Measurements from ENCODE around the gene RGS6. TPM values are rescaled to one million over a fixed set of nuclear protein-coding genes. Genes with fewer than 3 reads are reported as not detected.

Gene RGS6
- total RNA-seq, 1 donor from 2014 or later = 2.0 TPM

GRCh38 chr14:72057701-72058285 is 125.6 kb downstream of the RGS6 start:
- no peak for DNase-seq (ENCODE audit: low spot score in 2 of 2, unreplicated experiment in 2 of 2)
- Mint-ChIP-seq H3K27ac (no peak overlapping the region), H3K9me3 (no peaks in the 10 kb centered on the region), H3K36me3 (no peaks in the 10 kb centered on the region), H3K27me3 (ENCODE audit: low read depth) (peaks cover 16% of the 10 kb centered on the region), H3K4me3 (no peak overlapping the region), H3K4me1 (no peaks in the 10 kb centered on the region)
- TF ChIP-seq, protein P1, sequence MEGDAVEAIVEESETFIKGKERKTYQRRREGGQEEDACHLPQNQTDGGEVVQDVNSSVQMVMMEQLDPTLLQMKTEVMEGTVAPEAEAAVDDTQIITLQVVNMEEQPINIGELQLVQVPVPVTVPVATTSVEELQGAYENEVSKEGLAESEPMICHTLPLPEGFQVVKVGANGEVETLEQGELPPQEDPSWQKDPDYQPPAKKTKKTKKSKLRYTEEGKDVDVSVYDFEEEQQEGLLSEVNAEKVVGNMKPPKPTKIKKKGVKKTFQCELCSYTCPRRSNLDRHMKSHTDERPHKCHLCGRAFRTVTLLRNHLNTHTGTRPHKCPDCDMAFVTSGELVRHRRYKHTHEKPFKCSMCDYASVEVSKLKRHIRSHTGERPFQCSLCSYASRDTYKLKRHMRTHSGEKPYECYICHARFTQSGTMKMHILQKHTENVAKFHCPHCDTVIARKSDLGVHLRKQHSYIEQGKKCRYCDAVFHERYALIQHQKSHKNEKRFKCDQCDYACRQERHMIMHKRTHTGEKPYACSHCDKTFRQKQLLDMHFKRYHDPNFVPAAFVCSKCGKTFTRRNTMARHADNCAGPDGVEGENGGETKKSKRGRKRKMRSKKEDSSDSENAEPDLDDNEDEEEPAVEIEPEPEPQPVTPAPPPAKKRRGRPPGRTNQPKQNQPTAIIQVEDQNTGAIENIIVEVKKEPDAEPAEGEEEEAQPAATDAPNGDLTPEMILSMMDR (IDR thresholded peaks at IDR 0.05; ENCODE audit: unreplicated experiment) = no peak

GRCh38 chr14:72060460-72060859 is 128.2 kb downstream of the RGS6 start:
- Mint-ChIP-seq H3K36me3 (no peaks in the 10 kb centered on the region), H3K27me3 (ENCODE audit: low read depth) (peaks cover 12% of the 10 kb centered on the region), H3K27ac (no peak overlapping the region), H3K4me3 (no peak overlapping the region), H3K4me1 (no peaks in the 10 kb centered on the region), H3K9me3 (no peaks in the 10 kb centered on the region)
- TF ChIP-seq, protein P1 (IDR thresholded peaks at IDR 0.05; ENCODE audit: unreplicated experiment) = no peak
- DNase-seq (ENCODE audit: low spot score in 2 of 2, unreplicated experiment in 2 of 2) = no peak

GRCh38 chr14:72060917-72061316 is 128.7 kb downstream of the RGS6 start:
- Mint-ChIP-seq H3K27ac (no peak overlapping the region), H3K9me3 (no peaks in the 10 kb centered on the region), H3K36me3 (no peaks in the 10 kb centered on the region), H3K4me1 (no peaks in the 10 kb centered on the region), H3K27me3 (ENCODE audit: low read depth) (peaks cover 12% of the 10 kb centered on the region), H3K4me3 (no peak overlapping the region)
- TF ChIP-seq, protein P1 (IDR thresholded peaks at IDR 0.05; ENCODE audit: unreplicated experiment) = no peak
- DNase-seq (ENCODE audit: low spot score in 2 of 2, unreplicated experiment in 2 of 2) = no peak

- H3K9me3 Mint-ChIP-seq = no peaks in the 10 kb centered on the region
- no peak for DNase-seq (ENCODE audit: low spot score in 2 of 2, unreplicated experiment in 2 of 2)
- peaks cover 12% of the 10 kb centered on the region for H3K27me3 Mint-ChIP-seq (ENCODE audit: low read depth)
- H3K36me3 Mint-ChIP-seq = no peaks in the 10 kb centered on the region
- H3K4me3 Mint-ChIP-seq = no peak overlapping the region
- H3K4me1 Mint-ChIP-seq = no peaks in the 10 kb centered on the region
- TF ChIP-seq, protein P1 (IDR thresholded peaks at IDR 0.05; ENCODE audit: unreplicated experiment) = no peak
- H3K27ac Mint-ChIP-seq = no peak overlapping the region
Observed at GRCh38 chr14:72061718-72062117, 129.5 kb downstream of the RGS6 start.

DNA sequence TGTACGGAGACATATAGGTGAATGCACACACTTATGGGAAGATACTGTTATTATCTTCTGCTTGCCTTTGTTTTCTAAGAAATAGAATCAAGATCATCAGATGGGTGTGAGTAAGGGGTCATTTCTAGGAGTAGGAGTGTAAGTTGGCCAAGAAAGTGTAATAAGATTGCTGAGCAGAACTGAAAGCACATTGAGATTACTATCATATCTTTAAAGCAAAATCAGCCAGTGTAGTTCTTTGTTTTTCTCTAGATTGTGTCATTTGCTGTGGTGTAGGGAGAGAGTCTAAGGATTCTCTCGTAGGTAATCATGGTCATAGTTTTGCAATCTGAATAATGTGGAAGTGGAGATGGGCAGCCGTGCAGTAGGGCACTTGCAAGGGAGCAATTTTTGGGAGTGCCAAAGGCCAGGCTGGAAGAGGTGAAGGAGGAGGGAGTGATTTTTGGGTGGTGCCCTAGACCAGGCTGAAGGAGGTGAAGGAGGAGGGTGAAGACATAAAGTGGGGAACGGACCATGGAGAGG is 131.6 kb downstream of the RGS6 start:
- Mint-ChIP-seq H3K9me3 (no peaks in the 10 kb centered on the region), H3K4me3 (no peak overlapping the region), H3K4me1 (no peaks in the 10 kb centered on the region), H3K36me3 (no peaks in the 10 kb centered on the region), H3K27ac (no peak overlapping the region), H3K27me3 (ENCODE audit: low read depth) (peaks cover 12% of the 10 kb centered on the region)
- TF ChIP-seq, protein P1 (IDR thresholded peaks at IDR 0.05; ENCODE audit: unreplicated experiment) = no peak
- DNase-seq (ENCODE audit: low spot score in 2 of 2, unreplicated experiment in 2 of 2) = no peak
